ENCODE data around the gene CTNND2.

CTNND2 gene

DNA sequence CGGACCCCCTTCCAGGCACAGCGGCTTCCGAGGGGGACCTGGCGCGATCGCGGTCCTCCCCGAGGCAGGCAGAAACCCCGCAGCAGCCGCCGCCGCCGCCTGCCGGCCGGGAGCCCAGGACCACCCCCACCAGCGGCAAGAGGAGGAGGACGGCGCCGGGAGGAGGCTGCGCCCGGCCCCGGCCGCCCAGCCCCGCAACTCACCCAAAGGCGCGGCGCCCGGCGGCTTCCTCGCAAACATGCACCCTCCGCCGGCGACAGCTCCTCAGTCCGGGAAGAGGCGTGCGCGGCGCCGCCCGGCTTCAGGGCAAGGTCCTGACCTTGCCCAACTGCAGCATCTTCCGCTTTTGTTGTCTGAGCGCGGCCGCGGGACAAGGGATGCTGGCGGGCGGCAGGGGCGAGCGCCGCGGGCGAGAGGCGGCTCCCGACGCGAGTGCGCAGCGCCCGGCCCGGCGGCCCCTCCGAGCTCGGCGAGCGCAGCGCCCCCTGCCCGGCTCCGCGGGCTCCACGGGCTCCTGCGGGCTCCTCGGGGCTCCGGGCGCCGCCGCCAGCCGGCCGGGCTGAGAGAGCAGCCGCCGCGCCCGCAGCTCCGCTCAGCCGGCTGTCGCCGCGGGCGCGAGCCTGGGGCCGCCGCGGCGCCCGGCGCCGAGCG lies 507 bp downstream of the CTNND2 start:
- no peak for TF ChIP-seq JUND (IDR thresholded peaks at IDR 0.05; ENCODE audit: low read depth)
- in situ Hi-C loops (cut with HindIII; ENCODE audit: low pct_unique_long_range_greater_than_20kb, low sequenced_read_pairs), result no loop called here
- DNase-seq (ENCODE audit: low read depth in 1 of 2, low spot score in 1 of 2), result peak; percentile 23 to 54

DNA sequence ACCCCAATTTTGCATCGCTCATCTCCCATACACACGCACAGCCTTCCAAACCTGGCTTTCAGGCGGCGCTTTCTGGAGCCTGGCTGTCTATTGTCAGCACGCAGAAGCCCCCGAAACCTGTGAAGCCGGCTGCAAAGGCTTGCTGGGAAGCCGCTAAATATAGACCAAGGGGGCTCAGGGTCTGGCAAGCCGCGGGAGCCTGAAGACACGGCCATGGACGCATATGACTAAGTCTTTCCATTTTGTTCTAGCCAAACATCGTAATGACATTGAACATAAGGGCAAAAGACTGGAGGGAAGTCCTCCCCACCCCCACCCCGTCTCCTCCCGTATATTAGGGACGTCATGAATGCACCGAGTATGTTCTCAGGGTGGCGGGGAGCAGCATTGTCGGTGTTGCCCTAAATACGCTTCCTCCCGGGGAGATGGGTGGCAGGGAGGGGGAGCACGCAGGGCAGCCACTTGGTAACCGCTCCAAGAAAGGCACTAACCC lies 1.1 kb downstream of the CTNND2 start:
- no peak for TF ChIP-seq JUND (IDR thresholded peaks at IDR 0.05; ENCODE audit: low read depth)
- no peak for DNase-seq (ENCODE audit: low read depth in 1 of 2, low spot score in 1 of 2)
- in situ Hi-C loops (cut with HindIII; ENCODE audit: low pct_unique_long_range_greater_than_20kb, low sequenced_read_pairs), result no loop called here

DNA sequence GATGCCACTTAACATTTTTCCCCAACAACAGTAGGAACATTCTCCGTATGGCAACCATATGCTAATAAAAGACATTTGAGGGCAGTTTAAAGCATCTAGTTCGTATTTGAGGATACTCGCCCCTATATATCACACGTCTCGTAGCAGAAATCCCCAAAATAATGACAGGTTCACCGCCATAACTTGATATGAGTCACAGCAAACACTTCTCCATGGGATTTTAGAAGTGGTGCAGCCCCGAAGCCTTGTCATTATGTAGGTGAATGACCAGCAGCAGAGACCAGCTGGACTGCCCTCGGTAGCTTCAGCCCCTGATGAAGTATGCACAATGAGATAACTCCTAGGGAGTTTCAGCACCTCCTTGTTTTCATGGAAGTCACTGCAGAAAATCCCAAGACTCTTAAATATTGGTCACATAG lies 2.0 kb downstream of the CTNND2 start:
- no peak for TF ChIP-seq JUND (IDR thresholded peaks at IDR 0.05; ENCODE audit: low read depth)
- in situ Hi-C loops (cut with HindIII; ENCODE audit: low pct_unique_long_range_greater_than_20kb, low sequenced_read_pairs), result no loop called here
- DNase-seq (ENCODE audit: low read depth in 1 of 2, low spot score in 1 of 2), result no peak

DNA sequence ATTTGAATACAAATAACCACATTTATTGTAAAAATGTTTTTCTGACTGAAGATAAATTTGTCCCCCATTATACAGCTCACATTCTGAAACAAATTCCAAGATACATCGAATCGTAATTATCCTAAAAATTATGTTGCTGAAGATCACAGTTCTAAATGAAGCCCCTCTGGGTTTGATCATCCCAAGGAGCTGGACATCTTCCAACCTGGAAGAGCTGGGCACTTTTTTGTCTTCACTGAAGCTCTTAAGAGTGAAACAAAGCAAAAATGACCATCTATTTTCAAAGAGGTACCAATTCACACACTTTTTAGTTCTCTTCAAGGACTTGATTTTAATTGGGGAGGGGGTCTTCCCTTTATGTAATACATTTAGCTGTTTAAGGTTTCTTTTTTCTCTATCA lies 5.5 kb downstream of the CTNND2 start:
- in situ Hi-C loops (cut with HindIII; ENCODE audit: low pct_unique_long_range_greater_than_20kb, low sequenced_read_pairs), result no loop called here
- TF ChIP-seq JUND (IDR thresholded peaks at IDR 0.05; ENCODE audit: low read depth), result no peak
- no peak for DNase-seq (ENCODE audit: low read depth in 1 of 2, low spot score in 1 of 2)

DNA sequence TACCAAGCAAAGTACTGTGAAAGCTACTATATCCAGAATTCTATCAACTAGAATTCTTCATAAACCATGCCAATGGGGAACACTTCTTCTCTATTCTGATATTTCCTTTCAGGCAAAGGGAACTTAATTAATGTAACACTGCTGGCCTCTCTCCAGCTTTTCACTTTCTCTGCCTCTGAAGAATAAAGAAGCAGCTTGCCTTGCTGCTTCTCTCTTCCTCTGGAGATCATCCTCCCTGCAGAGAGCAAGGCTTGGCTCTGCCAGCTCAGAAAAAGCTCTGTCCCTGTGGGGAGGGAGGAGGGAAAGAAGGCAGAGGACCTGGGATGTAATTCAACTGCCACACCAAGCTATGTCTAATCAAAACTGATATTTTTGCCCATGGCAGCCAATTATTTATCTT lies 6.5 kb downstream of the CTNND2 start:
- in situ Hi-C loops (cut with HindIII; ENCODE audit: low pct_unique_long_range_greater_than_20kb, low sequenced_read_pairs), result no loop called here
- DNase-seq (ENCODE audit: low read depth in 1 of 2, low spot score in 1 of 2), result no peak
- no peak for TF ChIP-seq JUND (IDR thresholded peaks at IDR 0.05; ENCODE audit: low read depth)

DNA sequence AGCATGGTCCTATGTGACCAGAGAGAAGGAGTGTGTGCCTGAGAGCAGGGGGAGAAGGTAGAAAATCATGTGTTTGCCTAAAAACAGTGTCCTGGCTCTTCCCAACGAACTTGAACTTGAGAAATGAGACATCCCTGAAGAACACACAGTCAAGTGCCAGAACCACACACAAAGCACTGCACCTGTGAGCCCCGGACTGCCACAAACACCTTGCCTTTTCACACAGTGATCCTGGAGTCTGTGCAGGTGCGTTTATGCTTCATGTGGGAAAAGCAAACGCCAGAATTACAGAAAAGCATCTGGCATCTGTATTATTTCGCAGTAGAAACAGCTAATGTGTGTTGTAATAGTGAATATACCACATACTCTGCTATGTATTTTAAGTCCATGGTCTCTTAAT lies 9.3 kb downstream of the CTNND2 start:
- DNase-seq (ENCODE audit: low read depth in 1 of 2, low spot score in 1 of 2), result no peak
- no peak for TF ChIP-seq JUND (IDR thresholded peaks at IDR 0.05; ENCODE audit: low read depth)
- in situ Hi-C loops (cut with HindIII; ENCODE audit: low pct_unique_long_range_greater_than_20kb, low sequenced_read_pairs), result no loop called here

DNA sequence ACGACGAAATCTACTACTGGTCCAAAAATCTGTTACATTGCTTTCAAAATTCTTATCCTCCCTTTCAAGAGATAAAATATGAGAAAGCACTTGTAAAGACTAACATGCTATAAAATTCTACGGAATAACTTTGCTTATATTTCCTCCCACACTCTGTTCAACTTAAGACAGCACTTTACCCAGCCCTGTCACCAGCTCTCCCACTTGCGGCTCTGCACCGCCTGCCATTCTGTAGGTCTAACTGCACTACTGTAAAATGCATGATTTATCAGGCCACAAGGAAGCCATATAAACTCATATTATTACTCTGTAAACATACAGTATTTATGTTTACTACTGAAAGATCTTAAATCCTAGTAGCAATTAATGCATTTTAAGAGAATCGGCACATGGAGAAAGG lies 11.4 kb downstream of the CTNND2 start:
- no peak for TF ChIP-seq JUND (IDR thresholded peaks at IDR 0.05; ENCODE audit: low read depth)
- no peak for DNase-seq (ENCODE audit: low read depth in 1 of 2, low spot score in 1 of 2)
- in situ Hi-C loops (cut with HindIII; ENCODE audit: low pct_unique_long_range_greater_than_20kb, low sequenced_read_pairs), result no loop called here

DNA sequence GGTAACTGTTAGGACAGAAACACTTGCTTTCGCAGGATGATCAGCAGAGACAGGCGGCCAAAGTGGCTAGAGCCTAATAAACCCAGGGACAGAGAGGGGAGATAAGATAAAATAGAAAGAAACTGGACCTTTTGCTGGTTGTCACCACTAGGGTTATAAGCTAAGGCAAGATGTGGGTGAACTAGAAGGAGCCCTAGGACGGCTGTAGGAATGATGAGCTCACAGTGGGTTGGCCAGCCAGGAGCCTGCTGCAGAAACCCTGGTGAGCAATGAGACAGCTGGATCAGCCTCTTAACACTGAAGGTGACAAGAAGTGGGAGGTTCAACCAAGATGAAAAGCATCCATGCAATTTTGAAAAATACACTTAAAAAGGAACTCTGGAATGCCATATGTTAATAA lies 13.5 kb downstream of the CTNND2 start:
- in situ Hi-C loops (cut with HindIII; ENCODE audit: low pct_unique_long_range_greater_than_20kb, low sequenced_read_pairs), result no loop called here

DNA sequence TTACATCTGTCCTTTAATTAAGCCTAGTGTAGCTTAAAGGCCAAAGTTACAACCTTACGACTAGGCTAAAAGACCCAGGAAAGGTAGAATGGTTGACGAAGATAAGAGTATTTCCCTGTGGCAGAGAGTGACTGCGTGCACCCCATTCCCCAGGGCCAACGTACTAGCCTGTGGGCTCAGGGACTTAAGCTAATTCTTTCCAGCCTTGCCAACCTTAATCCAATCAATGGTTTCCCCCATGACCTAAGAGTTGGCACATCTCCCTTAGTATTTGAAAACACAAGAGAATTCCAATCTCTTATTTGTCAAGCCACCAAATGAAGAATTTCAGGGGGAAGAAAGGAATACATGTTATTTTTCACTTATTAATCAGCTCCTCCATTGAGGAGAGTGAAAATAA lies 16.0 kb downstream of the CTNND2 start:
- in situ Hi-C loops (cut with HindIII; ENCODE audit: low pct_unique_long_range_greater_than_20kb, low sequenced_read_pairs), result no loop called here

More for the DNA sequence above, 13.5 kb downstream of the CTNND2 start:
- no peak for TF ChIP-seq JUND (IDR thresholded peaks at IDR 0.05; ENCODE audit: low read depth)
- DNase-seq (ENCODE audit: low read depth in 1 of 2, low spot score in 1 of 2), result no peak

DNA sequence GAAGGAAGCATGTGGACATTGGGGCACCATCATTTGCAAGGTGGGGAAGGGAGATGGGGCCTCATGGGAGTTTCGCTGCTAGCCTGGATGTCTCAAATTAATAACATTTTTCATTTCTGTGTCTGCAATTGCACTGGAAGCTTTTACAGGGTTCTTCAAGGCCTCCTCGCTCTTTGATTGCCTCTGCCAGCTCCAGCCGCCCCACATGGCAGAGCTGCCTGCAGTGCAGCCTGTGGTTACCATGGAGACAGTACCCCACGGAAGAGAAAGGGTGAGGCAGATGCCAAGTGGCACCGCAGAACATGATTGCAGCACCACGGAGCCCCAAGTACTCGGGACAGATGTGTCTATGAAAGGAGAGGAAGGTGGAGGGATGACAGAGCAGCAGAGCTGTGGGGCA lies 25.4 kb downstream of the CTNND2 start:
- TF ChIP-seq JUND (IDR thresholded peaks at IDR 0.05; ENCODE audit: low read depth), result no peak
- in situ Hi-C loops (cut with HindIII; ENCODE audit: low pct_unique_long_range_greater_than_20kb, low sequenced_read_pairs), result no loop called here
- DNase-seq (ENCODE audit: low read depth in 1 of 2, low spot score in 1 of 2), result no peak

More for the DNA sequence above, 16.0 kb downstream of the CTNND2 start:
- DNase-seq (ENCODE audit: low read depth in 1 of 2, low spot score in 1 of 2), result no peak
- no peak for TF ChIP-seq JUND (IDR thresholded peaks at IDR 0.05; ENCODE audit: low read depth)

DNA sequence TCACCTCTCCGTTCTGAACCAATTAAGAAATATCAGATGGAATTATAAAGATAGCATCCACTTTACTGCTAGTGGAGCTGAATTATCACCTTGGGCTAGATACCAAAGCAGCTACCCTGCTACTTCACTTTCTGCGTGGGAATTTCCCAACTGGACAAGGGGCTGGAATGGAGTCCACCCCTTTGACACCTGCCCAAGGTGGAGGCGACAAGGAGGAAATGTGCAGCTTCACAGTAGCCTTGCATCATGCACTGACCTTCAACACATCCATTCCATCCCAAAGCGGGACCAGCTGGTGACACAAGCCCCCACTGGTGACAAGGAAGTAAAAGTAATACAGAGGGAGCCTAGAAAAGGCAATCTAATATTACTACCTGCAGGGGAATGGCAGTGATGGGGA lies 30.7 kb downstream of the CTNND2 start:
- in situ Hi-C loops (cut with HindIII; ENCODE audit: low pct_unique_long_range_greater_than_20kb, low sequenced_read_pairs), result no loop called here
- no peak for DNase-seq (ENCODE audit: low read depth in 1 of 2, low spot score in 1 of 2)
- no peak for TF ChIP-seq JUND (IDR thresholded peaks at IDR 0.05; ENCODE audit: low read depth)

DNA sequence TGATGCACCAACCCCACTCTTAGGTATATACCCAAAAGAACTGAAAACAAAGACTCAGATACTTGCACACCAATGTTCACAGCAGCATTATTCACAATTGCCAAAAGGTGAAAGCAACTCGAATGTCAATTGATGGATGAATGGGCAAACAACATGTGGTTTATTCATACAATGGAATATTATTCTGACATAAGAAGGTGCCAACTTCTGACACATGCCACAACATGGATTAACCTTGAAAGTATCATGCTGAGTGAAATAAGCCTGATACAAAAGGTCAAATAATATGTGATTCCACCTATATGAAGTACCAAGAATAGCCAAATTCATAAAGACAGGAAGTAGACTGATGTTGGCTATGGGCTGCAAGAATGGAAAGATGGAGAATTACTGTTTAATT lies 35.0 kb downstream of the CTNND2 start:
- in situ Hi-C loops (cut with HindIII; ENCODE audit: low pct_unique_long_range_greater_than_20kb, low sequenced_read_pairs), result no loop called here
- TF ChIP-seq JUND (IDR thresholded peaks at IDR 0.05; ENCODE audit: low read depth), result no peak

DNA sequence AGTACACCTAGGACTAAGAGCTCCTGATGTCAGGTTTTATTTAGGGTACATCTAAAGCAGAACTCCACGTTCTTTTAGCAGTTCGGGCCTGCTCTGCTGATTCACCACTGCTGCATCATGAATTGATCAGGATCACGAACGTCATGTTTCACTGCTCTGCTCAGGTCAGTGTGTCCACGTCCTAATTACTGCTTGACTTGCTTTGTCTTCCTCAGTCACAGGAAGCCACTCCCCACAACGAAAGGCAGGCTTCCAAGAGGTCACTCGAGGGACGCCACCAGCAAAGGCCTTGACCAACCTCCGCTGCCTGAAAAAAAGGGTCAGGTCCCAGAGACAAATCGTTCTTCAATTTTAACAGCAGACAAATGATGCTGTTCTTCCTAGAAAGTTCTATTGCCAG lies 40.3 kb downstream of the CTNND2 start:
- DNase-seq (ENCODE audit: low read depth in 1 of 2, low spot score in 1 of 2), result no peak
- no peak for TF ChIP-seq JUND (IDR thresholded peaks at IDR 0.05; ENCODE audit: low read depth)
- in situ Hi-C loops (cut with HindIII; ENCODE audit: low pct_unique_long_range_greater_than_20kb, low sequenced_read_pairs), result no loop called here

More for the DNA sequence above, 35.0 kb downstream of the CTNND2 start:
- no peak for DNase-seq (ENCODE audit: low read depth in 1 of 2, low spot score in 1 of 2)

DNA sequence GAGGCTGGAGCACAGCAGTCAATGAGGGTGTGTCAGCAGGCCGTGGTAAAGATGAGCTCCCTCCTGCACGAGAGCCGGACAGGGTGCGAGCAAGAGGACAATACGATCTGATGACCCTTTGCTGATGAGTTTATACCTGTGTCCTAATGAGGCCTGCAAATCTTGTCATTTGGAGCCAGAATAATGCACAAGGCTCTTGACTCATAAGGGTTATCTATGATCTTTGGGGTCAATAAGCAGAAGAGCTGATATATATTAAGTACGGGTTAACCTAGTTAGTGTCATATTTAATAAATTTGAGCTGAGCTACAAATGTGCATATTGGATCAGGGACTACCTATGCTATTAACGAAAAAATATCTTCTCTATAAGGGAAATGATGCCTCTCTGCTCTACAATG lies 46.9 kb downstream of the CTNND2 start:
- no peak for DNase-seq (ENCODE audit: low read depth in 1 of 2, low spot score in 1 of 2)
- no peak for TF ChIP-seq JUND (IDR thresholded peaks at IDR 0.05; ENCODE audit: low read depth)
- in situ Hi-C loops (cut with HindIII; ENCODE audit: low pct_unique_long_range_greater_than_20kb, low sequenced_read_pairs), result no loop called here
